GM19043 (cell line): Measurements from ENCODE around the gene SLC26A8.
"Not testable (repeated sequence)": the region's sequence is repeated elsewhere in the genome, so short reads cannot be mapped to it uniquely, and the experiment has no call there.

Experiments used
- ATAC-seq: cut with Tn5 transposase; IDR thresholded peaks from one replicate; pipeline ENCODE4 v1.9.1; 2021; ENCODE audit warnings: low read depth; ENCODE audit not compliant: unreplicated experiment

Gene SLC26A8

DNA sequence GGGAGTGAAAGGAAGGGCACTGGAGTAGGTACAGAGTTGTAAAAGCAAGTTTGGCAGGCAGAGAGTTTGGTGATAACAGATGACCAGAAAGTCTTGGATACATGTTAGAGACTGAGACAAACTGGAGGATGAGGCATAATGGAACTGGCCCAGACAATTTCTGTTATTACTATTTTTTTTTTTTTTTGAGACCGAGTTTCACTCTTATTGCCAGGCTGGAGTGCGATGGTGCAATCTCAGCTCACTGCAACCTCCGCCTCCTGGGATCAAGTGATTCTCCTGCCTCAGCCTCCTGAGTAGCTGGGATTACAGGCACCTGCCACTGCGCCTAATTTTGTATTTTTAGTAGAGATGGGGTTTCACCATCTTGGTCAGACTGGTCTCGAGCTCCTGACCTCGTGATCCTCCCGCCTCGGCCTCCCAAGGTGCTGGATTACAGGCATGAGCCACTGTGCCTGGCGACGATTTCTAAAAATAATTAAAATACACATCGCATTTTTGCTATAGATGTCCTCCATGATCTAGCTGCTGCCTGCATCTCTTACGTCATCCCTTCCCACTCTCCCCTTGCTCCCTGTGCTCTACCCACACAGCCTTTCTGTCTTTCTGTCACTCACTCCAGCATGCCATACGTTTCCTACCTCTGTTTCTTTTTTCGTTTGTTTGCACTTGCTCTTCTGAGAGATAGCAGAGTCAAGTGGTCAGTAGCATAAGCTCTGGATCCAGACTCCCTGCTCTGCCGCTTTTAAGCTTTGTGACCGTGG, 26.7 kb upstream of the SLC26A8 start:
- no peak for ATAC-seq

DNA sequence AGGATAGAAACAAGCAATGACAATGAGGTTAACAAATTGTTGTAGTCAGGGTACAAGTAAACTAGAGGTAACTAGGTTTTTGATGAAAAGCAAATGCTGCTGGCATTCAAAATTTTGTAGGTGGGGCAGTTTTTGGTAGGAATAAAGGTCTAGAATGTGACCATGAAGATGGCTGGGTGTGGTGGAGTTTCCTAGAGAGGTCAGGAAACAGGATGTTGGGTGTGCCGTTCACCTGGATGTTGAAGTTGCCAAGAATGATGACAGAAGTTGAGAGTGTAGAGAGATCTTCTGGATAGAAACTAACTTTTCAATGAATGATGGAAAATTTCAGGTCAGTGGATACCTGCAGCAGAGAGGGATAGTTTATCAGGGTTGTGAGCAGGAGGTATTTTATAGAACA, 25.9 kb upstream of the SLC26A8 start:
- no peak for ATAC-seq

DNA sequence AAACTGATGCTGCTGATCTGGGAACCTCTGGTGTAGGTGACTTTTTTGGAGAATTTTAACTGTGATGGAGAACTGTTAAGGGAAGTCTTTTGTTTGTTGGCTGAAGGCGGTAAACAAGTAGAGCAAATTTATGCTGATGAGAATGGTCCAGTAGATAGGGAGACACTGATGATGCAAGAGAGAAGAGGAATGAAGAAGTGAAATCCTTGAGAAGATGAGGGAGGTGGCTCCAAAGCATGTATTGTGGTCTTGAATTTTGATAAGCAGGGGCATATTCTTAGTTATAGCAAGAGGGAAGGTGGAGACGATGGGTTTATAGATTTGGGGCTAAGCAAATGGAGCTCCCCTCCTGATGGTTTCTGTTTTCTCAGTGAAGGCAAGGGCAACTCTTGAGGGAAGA, 25.1 kb upstream of the SLC26A8 start:
- ATAC-seq = no peak

DNA sequence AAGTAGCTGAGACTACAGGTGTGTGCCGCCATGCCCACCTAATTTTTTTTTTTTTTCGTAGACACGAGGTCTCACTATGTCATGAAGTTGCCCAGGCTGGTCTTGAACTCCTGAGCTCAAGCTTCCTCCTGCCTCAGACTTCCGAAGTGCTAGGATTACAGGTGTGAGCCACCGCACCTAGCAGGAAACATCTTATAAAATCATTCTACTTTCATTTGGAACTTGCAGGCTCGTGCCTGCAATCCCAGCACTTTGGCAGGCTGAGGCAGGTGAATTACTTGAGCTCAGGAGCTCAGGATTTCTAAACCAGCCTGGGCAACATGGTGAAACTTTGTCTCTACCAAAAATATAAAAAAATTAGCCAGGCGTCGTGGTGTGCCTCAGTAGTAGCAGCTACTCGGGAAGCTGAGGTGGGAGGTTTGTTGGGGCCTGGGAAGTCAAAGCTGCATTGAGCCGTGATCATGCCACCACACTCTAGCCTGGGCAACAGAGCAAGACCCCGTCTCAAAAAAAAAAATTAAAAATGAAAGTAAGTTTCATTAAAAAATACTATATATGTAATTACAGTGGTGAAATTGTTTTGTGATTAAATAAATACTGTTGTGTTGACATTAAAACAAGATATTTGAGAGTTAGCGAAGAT, 18.3 kb upstream of the SLC26A8 start:
- ATAC-seq = no peak

DNA sequence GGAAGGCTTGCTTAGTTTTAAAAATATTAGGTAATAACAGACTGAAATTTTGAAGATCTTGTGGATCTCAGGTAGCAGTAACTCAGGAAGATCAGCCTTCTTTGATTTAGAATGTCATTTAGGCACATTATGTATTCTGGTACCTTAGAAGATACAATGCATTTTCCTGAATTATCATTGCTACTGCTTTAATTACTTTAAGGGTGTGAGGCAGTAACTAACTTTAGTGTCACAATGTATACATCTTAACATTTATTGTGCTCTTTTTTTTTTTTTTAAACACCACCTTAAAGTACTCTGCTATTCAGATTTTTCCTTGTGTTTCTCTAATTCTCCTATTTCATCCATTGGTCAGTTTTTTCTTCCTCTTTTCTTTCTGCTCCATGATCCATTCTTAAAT, 16.5 kb upstream of the SLC26A8 start:
- no peak for ATAC-seq

DNA sequence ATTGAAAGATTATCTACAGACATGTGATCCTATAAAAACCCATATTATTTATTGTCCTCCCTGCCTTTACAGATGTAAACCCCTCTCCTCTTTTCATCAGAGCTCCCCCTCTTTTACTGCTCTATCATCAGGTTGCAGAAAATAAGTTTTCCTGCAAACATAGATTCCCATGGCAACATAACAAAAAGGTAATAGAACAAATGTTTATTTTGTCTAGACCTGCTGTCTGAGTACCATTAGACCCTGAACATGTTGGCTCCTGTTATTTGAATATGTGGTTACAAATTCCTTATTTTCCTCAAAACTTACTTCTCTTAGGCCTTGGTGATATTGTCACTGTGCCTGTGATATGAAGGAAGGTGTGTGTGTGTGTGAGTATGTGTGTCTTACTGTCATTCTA, 14.7 kb upstream of the SLC26A8 start:
- ATAC-seq = no peak

DNA sequence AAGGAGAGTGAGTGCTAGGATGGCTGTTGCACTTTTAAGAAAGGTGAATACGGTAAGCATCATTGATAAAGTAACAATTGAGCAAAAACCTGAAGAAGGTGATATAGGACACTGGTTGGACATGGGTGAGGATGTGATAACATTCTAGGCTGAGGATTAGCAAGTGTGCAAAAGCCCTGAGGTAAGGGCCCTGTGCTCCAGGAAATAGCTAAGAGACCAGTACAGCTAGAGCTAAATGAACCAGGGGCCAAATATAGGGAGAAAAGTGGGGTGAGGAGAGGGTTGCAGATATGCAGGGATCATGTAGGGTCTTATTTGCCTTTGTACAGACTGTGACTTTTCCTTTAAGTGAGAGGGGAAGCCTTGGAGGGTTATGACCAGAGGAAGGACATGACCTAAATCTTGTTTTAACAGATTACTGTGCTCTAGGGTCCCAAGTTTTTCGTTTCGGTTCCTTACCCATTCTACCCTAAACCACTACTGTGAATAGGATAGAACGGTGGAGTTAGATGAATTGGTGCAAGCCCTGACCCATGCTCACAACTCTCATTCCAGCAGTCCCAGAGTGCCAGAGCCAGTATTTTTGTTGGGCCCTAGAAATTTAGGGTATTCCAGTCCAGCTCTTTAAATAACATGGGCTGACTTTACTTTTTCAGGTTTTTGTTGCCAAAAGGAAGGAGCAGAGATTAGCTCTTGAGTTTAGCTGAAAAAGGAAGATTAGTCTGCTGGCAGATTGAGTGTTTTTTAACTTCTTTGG, 13.9 kb upstream of the SLC26A8 start:
- ATAC-seq = no peak

DNA sequence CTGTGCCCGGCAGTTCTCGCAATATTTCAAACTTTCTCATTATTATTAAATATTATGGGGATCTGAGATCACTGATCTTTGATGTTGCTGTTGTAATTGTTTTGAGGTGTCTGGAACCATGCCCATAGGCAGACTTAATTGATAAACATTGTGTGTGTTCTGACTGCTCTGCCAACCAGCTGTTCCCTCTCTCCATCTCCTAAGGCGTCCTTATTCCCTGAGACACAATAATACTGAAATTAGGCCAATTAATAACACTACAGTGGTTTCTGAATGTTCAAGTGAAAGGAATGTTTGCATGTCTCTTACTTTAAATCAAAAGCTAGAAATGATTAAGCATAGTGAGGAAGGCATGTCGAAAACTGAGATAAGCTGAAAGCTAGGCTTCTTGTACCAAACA, 10.8 kb upstream of the SLC26A8 start:
- ATAC-seq = no peak

DNA sequence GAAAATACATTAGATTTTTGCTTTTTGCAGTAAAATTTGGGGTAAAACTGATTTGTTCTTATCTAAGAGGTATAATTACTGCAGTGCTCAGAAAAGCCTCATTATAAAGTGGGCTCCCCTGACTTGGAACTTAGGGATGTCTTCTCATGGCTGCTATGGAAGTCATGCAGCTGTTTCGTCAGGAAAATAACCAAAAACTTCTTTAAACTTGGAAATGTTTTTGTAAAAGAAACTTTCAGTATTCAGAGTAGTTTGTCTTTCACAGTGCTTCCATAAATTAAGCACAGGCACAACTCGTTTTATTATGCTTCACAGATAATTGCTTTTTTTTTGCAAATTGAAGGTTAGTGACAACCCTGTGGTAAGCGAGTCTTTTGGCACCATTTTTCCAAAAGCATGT, 10.0 kb upstream of the SLC26A8 start:
- ATAC-seq = no peak

DNA sequence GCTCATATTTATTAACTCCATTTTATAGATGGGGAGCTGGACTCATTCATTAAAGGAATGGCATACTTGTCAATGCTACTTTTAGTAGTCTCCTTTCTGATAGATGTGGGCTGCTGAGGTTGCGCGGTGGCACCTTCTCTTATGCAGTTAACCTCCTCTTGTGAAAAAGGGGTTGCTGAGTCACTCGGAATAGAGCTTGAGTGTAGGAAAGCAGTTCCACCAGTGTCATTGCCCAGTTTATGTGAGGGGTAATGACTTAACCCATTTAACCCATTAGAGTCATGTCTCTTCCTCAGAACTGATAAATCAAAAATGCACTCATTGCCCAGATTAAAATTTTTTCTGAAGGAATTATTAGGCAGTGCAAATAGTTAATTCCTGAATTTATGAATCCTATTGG, 9.5 kb upstream of the SLC26A8 start:
- no peak for ATAC-seq

DNA sequence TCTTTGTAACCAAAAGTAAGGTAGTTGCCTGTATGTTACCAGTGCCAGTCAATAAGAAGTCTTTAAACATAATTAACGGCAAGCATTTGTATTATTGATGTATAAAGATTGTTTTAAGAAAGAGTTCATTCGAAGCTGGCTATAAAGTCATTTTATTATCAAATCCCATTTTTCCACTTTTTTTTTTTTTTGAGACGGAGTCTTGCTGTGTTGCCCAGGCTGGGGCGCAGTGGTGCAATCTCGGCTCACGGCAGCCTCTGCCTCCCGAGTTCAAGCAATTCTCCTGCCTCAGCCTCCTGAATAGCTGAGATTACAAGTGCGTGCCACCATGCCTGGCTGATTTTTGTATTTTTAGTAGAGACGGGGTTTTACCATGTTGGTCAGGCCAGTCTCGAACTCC, 8.7 kb upstream of the SLC26A8 start:
- ATAC-seq = not testable (repeated sequence)

DNA sequence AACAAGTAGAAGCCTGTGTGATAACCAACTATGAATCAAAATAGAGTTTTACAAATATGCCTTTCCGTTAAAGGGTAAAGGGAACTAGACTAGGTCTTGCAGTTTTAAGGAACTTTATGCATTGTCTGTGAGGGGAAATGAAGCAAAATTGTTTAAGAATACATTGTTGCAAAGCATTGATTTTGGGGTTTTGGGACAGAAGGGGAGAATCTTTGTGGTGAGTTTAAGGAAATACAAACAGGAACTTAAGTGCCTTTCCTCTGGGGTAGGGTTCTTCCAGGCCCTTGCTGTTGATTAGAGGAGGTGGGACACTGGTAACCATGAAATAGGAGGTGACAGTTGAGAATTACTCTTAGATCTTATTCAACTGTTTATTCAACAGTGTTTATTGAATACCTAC, 7.8 kb upstream of the SLC26A8 start:
- ATAC-seq = no peak

DNA sequence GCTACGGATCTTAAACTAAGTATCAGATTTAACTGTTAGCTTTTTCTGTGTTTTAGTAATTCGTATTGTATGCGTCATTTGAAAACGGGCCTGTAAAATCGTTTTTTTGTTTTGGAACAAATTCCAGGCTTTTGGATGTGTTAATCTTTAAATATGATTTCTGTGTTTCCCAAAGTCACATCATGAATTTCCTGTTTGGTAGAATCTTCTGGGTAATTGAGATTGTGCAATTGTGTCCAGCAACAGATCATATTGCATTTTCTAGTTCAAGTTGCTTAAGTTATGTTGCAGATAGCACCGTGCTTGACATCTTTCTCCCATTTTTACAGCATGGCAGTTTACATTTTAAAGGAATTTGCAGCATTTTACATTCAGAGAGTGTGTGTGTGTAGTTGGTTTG, 5.0 kb upstream of the SLC26A8 start:
- ATAC-seq = no peak

DNA sequence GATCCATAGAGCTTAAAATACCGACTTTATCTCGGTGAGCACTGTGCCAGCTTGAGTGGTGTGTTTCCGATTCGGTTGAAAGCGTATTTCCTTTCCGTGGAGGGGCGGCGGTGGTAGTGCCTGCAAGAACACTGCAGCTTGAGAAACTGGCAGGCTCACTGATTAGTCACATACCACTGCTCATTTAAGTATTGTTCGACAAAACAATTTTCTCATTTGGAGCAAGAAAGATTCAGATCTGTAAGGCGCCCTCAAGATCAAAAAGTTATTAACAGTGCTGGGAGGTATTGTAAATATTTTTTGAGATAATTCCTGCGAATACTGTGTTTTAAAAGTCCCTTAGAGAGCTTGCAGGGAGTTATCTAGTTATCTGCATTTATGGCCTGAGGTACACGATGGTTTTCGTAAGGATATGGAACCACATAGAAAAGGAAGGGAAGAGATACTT, 4.5 kb upstream of the SLC26A8 start:
- ATAC-seq = no peak

DNA sequence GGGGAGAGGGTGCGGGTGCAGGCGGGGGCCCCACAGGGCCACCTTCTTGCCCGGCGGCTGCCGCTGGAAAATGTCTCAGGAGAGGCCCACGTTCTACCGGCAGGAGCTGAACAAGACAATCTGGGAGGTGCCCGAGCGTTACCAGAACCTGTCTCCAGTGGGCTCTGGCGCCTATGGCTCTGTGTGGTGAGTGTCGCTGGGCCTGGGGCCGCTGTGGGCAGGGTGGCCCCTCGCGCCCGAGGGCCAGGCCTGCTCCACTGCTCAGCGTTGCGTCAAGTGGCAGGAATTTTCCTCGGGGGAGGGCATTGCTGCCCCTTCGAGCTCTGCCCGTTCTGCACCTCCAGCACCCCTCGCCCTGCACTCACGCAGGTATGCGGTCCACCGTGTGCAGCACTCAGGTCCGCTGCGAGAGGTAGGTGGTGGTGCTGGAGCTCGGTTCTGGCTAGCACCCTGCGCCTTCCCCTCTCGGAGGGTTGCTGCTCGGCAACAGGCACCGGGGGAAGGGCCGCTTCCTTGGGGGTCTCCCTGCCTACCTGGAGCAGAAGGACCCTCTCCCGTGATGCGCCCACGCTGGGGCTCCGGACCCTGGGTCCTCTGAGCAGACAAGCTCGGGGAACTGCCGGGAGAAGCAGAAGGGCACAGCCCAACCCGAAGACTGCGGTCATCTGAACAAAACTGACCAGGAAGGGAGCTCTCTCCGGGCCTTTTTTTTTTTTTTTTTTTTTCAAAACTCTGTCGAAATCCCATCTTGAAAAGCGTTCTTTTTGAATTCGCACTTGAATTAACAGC, 3.8 kb upstream of the SLC26A8 start:
- ATAC-seq = peak; percentile 2

DNA sequence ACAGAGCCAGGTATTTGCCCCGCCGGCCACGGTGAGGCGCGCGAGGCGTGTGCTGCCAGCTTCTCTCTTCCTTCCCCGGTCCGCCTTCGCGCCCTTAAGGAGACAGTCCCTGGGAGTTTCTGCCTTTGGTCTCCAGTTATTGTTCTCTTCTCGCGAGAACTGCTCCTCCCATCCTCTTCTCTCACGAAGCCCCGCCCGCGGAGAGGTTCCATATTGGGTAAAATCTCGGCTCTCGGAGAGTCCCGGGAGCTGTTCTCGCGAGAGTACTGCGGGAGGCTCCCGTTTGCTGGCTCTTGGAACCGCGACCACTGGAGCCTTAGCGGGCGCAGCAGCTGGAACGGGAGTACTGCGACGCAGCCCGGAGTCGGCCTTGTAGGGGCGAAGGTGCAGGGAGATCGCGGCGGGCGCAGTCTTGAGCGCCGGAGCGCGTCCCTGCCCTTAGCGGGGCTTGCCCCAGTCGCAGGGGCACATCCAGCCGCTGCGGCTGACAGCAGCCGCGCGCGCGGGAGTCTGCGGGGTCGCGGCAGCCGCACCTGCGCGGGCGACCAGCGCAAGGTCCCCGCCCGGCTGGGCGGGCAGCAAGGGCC, 3.2 kb upstream of the SLC26A8 start, which contains the start of gene MAPK14:
Gene MAPK14 (plus strand): TSS at position 308 of the 587 bp plus-strand sequence. CDS start 350 bp downstream, outside the sequence.
- peak; percentile 90 for ATAC-seq

DNA sequence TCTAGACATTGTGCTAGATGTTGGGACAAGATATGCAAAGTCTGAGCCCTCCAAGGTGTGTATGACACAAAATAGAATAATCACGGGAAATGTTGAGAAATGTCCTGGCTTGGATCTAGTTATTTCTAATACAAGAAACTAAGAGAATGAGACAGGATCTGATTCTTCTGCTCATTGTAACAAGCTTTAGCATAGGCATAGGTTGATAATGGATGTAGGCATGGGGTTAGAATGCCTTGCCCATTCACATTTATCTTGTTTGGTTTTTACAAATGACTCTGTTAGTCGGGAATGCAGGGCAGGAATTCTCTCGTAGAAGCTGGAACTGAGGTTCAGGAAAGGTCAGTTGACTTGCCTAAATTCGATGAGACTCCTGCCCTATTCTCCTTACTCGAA, 1.5 kb upstream of the SLC26A8 start:
- ATAC-seq = no peak

DNA sequence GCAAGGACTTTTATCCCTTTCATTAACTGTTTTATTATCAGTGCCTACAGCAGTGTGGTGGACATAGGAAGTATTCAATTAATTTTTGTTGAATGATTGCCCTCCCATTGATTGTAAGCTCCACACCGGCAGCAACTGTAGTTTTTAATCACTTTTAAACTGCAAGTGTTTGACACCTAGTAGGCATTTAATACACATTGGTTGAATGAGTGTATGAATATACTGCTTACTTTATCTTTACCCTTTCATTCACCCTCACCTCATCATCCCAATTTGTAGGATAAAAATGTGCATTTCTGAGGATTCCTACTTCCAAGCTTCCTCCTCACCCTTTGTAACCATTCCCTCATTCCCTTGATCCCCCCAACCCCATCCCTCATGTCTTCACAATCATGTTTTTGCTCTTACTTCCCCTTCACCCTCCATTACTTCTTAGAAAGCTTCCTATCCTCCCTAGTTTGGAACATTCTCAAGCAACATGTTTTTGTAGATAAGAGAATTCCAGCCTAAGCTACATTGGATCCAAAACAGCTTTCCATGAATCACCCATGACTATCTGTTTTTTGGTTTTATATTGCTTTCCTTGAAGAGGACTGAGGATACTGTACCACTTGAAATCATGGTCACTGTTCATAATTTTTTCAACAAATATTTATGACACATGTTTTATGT, 955 bp upstream of the SLC26A8 start:
- ATAC-seq = no peak

DNA sequence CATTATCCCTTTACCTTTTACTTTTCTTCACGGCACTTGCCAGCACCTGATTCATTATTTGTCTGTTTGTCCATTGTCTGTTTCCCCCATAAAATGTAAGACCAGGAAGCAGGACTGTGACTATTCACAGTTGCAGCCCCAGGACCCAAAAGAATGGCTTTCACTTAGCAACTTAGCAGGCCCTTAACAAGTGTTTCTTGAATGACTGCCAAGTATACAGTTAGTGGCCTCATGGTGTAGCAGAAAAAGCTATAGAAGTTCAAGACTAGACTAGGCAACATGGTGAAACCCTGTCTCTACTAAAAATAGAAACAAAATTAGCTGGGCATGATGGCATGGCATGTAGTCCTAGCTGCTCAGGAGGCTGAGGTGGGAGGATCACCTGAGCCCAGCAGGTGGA, 4.3 kb downstream of the SLC26A8 start:
- ATAC-seq = no peak

DNA sequence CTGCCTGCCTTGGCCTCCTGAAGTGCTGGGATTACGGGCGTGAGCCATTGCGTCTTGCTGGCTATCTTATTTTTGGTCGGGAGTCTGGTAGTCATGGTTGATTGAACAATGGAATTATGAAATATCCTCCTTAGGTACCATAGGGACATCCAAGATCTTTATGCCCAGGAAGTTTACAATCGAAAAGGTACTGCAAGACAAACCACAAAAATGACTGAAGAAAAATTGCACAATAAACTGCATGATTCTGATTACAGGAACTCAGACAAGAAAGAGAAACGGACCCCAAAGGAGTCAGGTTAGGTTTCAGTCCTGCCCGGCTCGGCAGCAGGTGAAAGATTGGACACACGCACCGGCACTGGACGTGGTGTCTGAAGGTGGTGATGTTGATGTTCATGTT, 5.3 kb downstream of the SLC26A8 start:
- ATAC-seq = no peak
